Esophagus muscularis mucosa (tissue), 4 donors: Measurements from ENCODE around the gene CHAF1A.

Experiments used
- EP300 ChIP-seq: sonication (generic); formaldehyde crosslinking; IDR thresholded peaks from one replicate; pipeline ENCODE4 v1.6.1; 2017; ENCODE audit warnings: antibody characterized with exemption
- POLR2A ChIP-seq: fragments of 450-650 bp; IDR thresholded peaks from one replicate; pipeline ENCODE4 v1.6.1; 2017; ENCODE audit warnings: antibody characterized with exemption, moderate library complexity, mild to moderate bottlenecking, low read depth
- TF ChIP-seq, protein P1 (sequence below), 3 experiments: fragments of 200-600 bp in 2 of 3; fragments of 450-650 bp in 1 of 3; sonication (generic) in 2 of 3; IDR thresholded peaks; one replicate each; pipeline ENCODE4 v1.5.1; 2017 to 2019; ENCODE audit warnings: antibody characterized with exemption in 3 of 3, mild to moderate bottlenecking in 2 of 3, moderate library complexity in 1 of 3

DNA sequence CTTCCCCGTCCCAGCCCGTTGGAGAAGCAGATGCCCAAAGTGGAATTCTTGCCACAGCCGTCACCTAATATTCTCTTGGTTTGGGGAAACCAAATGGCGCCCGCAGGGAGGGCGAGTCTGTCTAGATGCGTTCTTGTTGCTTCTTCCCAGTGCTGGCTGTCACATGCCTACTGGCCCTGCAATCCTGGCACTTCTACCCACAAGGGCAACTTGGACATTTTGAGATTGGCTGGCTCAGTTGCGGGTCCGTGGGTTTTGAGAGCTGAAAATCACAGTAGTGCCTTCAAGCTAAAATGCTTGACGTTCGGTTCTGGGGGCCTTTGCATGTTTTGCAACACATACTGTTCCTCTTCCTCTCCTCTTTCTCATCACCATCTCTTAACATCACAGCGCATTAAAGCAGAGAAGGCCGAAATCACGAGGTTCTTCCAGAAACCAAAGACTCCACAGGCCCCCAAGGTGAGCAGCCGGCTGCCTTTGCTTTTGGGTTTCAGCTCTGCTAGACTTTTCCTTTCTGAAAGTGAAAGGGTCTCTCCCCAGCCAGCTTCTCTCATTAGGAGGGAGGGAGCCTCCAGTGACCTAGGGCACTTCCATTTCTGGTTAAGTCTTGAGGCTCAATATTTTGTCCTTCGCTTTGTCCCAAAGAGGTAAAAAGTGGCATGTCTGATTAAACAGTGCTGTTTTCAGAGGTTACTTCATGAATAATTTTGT is 21.1 kb downstream of the CHAF1A start:
- TF ChIP-seq, protein P1, sequence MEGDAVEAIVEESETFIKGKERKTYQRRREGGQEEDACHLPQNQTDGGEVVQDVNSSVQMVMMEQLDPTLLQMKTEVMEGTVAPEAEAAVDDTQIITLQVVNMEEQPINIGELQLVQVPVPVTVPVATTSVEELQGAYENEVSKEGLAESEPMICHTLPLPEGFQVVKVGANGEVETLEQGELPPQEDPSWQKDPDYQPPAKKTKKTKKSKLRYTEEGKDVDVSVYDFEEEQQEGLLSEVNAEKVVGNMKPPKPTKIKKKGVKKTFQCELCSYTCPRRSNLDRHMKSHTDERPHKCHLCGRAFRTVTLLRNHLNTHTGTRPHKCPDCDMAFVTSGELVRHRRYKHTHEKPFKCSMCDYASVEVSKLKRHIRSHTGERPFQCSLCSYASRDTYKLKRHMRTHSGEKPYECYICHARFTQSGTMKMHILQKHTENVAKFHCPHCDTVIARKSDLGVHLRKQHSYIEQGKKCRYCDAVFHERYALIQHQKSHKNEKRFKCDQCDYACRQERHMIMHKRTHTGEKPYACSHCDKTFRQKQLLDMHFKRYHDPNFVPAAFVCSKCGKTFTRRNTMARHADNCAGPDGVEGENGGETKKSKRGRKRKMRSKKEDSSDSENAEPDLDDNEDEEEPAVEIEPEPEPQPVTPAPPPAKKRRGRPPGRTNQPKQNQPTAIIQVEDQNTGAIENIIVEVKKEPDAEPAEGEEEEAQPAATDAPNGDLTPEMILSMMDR (IDR thresholded peaks at IDR 0.05): no peak
- TF ChIP-seq EP300: no peak
- TF ChIP-seq POLR2A: no peak
